PC-3 (cell line): ENCODE results near the gene FMNL2. TPM values are rescaled to one million over a fixed set of nuclear protein-coding genes. Genes with fewer than 3 reads are reported as not detected.

Experiments used
- ATAC-seq: fragments of 200-7000 bp; cut with Tn5 transposase; 2 replicates; pipeline ENCODE4 v1.9.1; 2020; ENCODE audit warnings: mild to moderate bottlenecking, moderate library complexity
- BruUV-seq: library from RNA; stranded (reverse); fragments of 400-500 nt; replicated peaks from 2 replicates; lab custom pipeline; 2021; lab: Mats Ljungman, UMichigan
- CTCF ChIA-PET: fragments of 300-600 bp; sonication (Branson Sonifier 250); formaldehyde crosslinking; loops from one replicate; lab custom pipeline; 2022; ENCODE audit warnings: antibody characterized with exemption; lab: Charles Lee
- POLR2A ChIA-PET: fragments of 300-600 bp; sonication (Branson Sonifier 250); formaldehyde crosslinking; loops from one replicate; lab custom pipeline; 2022; ENCODE audit warnings: antibody characterized with exemption; ENCODE audit not compliant: unreplicated experiment; lab: Charles Lee
- DNase-seq: peaks from one replicate; pipeline ENCODE4 v3.0.0-alpha.2; 2015
- H2AFZ ChIP-seq: fragments of 300-600 bp; sonication (generic); 2 replicates; pipeline ENCODE4 v1.6.0; 2016; ENCODE audit warnings: antibody characterized with exemption, low read length
- H3F3A ChIP-seq: fragments of 300-600 bp; sonication (generic); one replicate; pipeline ENCODE4 v1.6.0; 2017; ENCODE audit warnings: antibody characterized with exemption, low read length, control low read depth, mild to moderate bottlenecking; ENCODE audit not compliant: unreplicated experiment
- H3K27ac ChIP-seq: fragments of 300-600 bp; sonication (generic); 2 replicates; pipeline ENCODE4 v1.5.1; 2016; ENCODE audit warnings: mild to moderate bottlenecking, low read length
- H3K27me3 ChIP-seq: fragments of 300-600 bp; sonication (generic); 2 replicates; pipeline ENCODE4 v1.6.1; 2016; ENCODE audit warnings: low read length, mixed read lengths
- H3K36me3 ChIP-seq: fragments of 300-600 bp; sonication (generic); 2 replicates; pipeline ENCODE4 v1.6.1; 2016; ENCODE audit warnings: low read depth, mixed run types, low read length, mixed read lengths
- H3K4me1 ChIP-seq: fragments of 300-600 bp; sonication (generic); 2 replicates; pipeline ENCODE4 v1.5.1; 2016; ENCODE audit warnings: low read length; ENCODE audit not compliant: insufficient read depth
- H3K4me2 ChIP-seq: fragments of 300-600 bp; sonication (generic); 2 replicates; pipeline ENCODE4 v1.6.0; 2016; ENCODE audit warnings: low read length
- H3K4me3 ChIP-seq: fragments of 300-600 bp; sonication (generic); 2 replicates; pipeline ENCODE4 v1.5.1; 2016; ENCODE audit warnings: mild to moderate bottlenecking, low read length, mixed read lengths
- H3K79me2 ChIP-seq: fragments of 300-600 bp; sonication (generic); 2 replicates; pipeline ENCODE4 v1.6.1; 2017; ENCODE audit warnings: low read length, mixed read lengths
- H3K9ac ChIP-seq: fragments of 300-600 bp; sonication (generic); 2 replicates; pipeline ENCODE4 v1.6.0; 2016; ENCODE audit warnings: mild to moderate bottlenecking, low read length
- H3K9me2 ChIP-seq: fragments of 300-600 bp; sonication (generic); replicated peaks from 2 replicates; pipeline ENCODE4 v1.6.1; 2016; ENCODE audit warnings: mixed run types, low read length, mixed read lengths
- H3K9me3 ChIP-seq: fragments of 300-600 bp; sonication (generic); 2 replicates; pipeline ENCODE4 v1.6.1; 2016; ENCODE audit warnings: low read length, mixed read lengths
- H4K20me1 ChIP-seq: fragments of 300-600 bp; sonication (generic); 2 replicates; pipeline ENCODE4 v1.6.1; 2016; ENCODE audit warnings: low read length, mixed read lengths
- CTCF ChIP-seq: fragments of 300-600 bp; sonication (generic); conservative IDR thresholded peaks from 2 replicates; pipeline ENCODE4 v1.5.1; 2017; ENCODE audit warnings: antibody characterized with exemption, low read depth, mild to moderate bottlenecking, low read length
- EZH2 ChIP-seq: fragments of 300-600 bp; sonication (generic); IDR thresholded peaks from one replicate; pipeline ENCODE4 v1.6.1; 2017; ENCODE audit warnings: antibody characterized with exemption, mild to moderate bottlenecking, low read length; ENCODE audit not compliant: unreplicated experiment
- EZH2phosphoT487 ChIP-seq: fragments of 300-600 bp; sonication (generic); IDR thresholded peaks from 2 replicates; pipeline ENCODE4 v1.6.1; 2018; ENCODE audit warnings: mild to moderate bottlenecking, antibody characterized with exemption, low read length, borderline replicate concordance
- intact Hi-C: fragments of 100-400 bp; cut with micrococcal nuclease; formaldehyde crosslinking; loops from 2 replicates; pipeline ENCODE4 v1.9.0; 2023
- total RNA-seq: library from RNA; depleted of rRNA; stranded (reverse); fragments of >200 nt; gene quantifications from 2 replicates; pipeline ENCODE4 v1.2.3, GENCODE V29; 2014

Gene FMNL2
- total RNA-seq, 1 experiment from 2014 or later = 15.8 TPM

GRCh38 chr2:152334701-152335015 lies 316 bp upstream of the FMNL2 start:
- Histone ChIP-seq H3K9me3 (no peaks in the 10 kb centered on the region), H3K4me3 (peak overlapping the region; percentile 84), H3K36me3 (no peaks in the 10 kb centered on the region), H4K20me1 (peaks cover 17% of the 10 kb centered on the region; the same call in 1 of the 2 replicates), H3K9ac (peak overlapping the region; percentile 62), H3F3A (no peaks in the 10 kb centered on the region), H2AFZ (peak overlapping the region; percentile 100), H3K4me2 (peak overlapping the region; percentile 88), H3K4me1 (peaks cover 33% of the 10 kb centered on the region), H3K9me2 (no peaks in the 10 kb centered on the region), H3K27me3 (no peaks in the 10 kb centered on the region), H3K79me2 (peaks cover 43% of the 10 kb centered on the region), H3K27ac (no peak overlapping the region)
- DNase-seq (no peak), ATAC-seq (no peak)
- CTCF ChIA-PET = no interaction called here
- no peak for TF ChIP-seq EZH2
- TF ChIP-seq EZH2phosphoT487 = no peak
- no peak for TF ChIP-seq CTCF
- intact Hi-C loops = loop anchor here (1.0 to 10.0 kb wide), 4 partner anchors 88 to 300 kb away; no protein-coding TSS in a partner anchor
- POLR2A ChIA-PET = interaction anchor here (0.7 kb wide), 1 partner anchor 10 kb away, joined by 4 read pairs; no protein-coding TSS in a partner anchor
- BruUV-seq = no TSS peak

GRCh38 chr2:152335726-152336118 lies 748 bp downstream of the FMNL2 start:
- Histone ChIP-seq H3K9me2 (no peaks in the 10 kb centered on the region), H4K20me1 (peaks cover 17% of the 10 kb centered on the region; the same call in 1 of the 2 replicates), H2AFZ (peak overlapping the region; percentile 100), H3K9ac (peak overlapping the region; percentile 62), H3K79me2 (peaks cover 53% of the 10 kb centered on the region), H3K36me3 (no peaks in the 10 kb centered on the region), H3K27me3 (no peaks in the 10 kb centered on the region), H3K4me1 (peaks cover 33% of the 10 kb centered on the region), H3K4me3 (peak overlapping the region; percentile 84), H3K4me2 (peak overlapping the region; percentile 88), H3K9me3 (no peaks in the 10 kb centered on the region), H3K27ac (no peak overlapping the region), H3F3A (no peaks in the 10 kb centered on the region)
- no peak for TF ChIP-seq EZH2phosphoT487
- TF ChIP-seq EZH2 = no peak
- no peak for TF ChIP-seq CTCF
- ATAC-seq = peak; percentile 2; the same call in 1 of the 2 replicates
- no TSS peak for BruUV-seq
- ChIA-PET CTCF (no interaction called here), POLR2A (interaction anchor here (0.6 kb wide), 1 partner anchor 207 kb away, joined by 7 read pairs; no protein-coding TSS in a partner anchor)
- DNase-seq = no peak
- intact Hi-C loops = loop anchor here (1.0 to 10.0 kb wide), 5 partner anchors 87 to 299 kb away; no protein-coding TSS in a partner anchor
